Breast epithelium (tissue), 3 donors: ENCODE results near the gene SLC7A9.

Experiments
- POLR2A ChIP-seq: fragments of 450-650 bp; IDR thresholded peaks from one replicate; pipeline ENCODE4 v1.6.1; 2016; ENCODE audit warnings: antibody characterized with exemption, mild to moderate bottlenecking, moderate library complexity
- TF ChIP-seq, protein P1 (sequence below), 3 donors: fragments of 450-650 bp; IDR thresholded peaks; one replicate each; pipeline ENCODE4 v1.5.1; 2016 to 2017; ENCODE audit warnings: antibody characterized with exemption in 3 of 3, mild to moderate bottlenecking in 3 of 3, moderate library complexity in 3 of 3

DNA sequence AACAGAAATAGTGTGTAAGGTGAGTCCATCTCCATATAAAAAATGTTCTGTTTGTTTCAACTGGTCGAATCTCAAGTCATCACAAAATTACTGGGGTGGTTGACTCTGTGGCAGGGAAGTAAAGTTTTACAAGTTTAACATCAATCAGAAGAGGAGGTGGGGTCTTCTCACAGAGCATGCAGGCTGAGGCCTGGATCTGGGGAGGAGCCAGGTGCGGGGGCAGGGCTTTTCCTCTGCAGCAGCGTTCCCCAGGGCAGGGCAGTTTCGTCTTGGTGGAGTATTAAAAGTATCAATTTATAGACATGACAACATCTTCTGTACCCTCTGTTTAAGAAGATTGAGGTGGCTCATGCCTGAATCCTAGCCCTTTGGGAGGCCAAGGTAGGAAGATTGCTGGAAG is 68.8 kb downstream of the SLC7A9 start:
- TF ChIP-seq, protein P1, sequence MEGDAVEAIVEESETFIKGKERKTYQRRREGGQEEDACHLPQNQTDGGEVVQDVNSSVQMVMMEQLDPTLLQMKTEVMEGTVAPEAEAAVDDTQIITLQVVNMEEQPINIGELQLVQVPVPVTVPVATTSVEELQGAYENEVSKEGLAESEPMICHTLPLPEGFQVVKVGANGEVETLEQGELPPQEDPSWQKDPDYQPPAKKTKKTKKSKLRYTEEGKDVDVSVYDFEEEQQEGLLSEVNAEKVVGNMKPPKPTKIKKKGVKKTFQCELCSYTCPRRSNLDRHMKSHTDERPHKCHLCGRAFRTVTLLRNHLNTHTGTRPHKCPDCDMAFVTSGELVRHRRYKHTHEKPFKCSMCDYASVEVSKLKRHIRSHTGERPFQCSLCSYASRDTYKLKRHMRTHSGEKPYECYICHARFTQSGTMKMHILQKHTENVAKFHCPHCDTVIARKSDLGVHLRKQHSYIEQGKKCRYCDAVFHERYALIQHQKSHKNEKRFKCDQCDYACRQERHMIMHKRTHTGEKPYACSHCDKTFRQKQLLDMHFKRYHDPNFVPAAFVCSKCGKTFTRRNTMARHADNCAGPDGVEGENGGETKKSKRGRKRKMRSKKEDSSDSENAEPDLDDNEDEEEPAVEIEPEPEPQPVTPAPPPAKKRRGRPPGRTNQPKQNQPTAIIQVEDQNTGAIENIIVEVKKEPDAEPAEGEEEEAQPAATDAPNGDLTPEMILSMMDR (IDR thresholded peaks at IDR 0.05), result no peak
- no peak for TF ChIP-seq POLR2A
